ENCODE data around the gene ZPBP.
A peak's percentile ranks its signal among the peaks of the same experiment; 100 is the strongest.

The ZPBP gene

GRCh38 chr7:50037086-50037485 is 56.0 kb downstream of the ZPBP start:
- DNase-seq: no peak

GRCh38 chr7:50022991-50023390 is 70.1 kb downstream of the ZPBP start:
- DNase-seq: no peak

GRCh38 chr7:50022451-50022850 is 70.6 kb downstream of the ZPBP start:
- DNase-seq: no peak

- DNase-seq: no peak
Measured at GRCh38 chr7:49995681-49996080, 97.4 kb downstream of the ZPBP start.

- no peak for DNase-seq
Measured at GRCh38 chr7:49986191-49986590, 106.9 kb downstream of the ZPBP start.

- peak; percentile 72 for DNase-seq
Measured at GRCh38 chr7:49980465-49980864, 112.6 kb downstream of the ZPBP start.

DNA sequence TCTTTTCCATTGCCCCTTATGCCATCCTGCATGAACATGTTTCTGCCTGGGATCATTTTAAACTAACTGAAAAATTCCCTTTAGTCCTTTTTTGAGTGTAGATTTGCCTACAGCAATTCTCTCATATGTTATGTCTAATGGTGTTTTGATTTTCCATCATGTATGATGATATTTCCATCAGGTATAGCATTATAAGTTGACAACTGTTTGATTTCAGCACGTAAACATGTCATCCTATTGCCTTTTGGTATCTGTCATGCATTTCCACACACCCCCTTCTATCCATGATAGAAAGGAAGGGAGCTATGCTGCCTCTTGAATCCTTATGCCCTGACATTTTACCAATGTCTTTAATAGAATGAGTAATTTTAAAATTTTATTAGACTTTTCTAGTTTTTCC is 116.8 kb downstream of the ZPBP start:
- DNase-seq: no peak

DNA sequence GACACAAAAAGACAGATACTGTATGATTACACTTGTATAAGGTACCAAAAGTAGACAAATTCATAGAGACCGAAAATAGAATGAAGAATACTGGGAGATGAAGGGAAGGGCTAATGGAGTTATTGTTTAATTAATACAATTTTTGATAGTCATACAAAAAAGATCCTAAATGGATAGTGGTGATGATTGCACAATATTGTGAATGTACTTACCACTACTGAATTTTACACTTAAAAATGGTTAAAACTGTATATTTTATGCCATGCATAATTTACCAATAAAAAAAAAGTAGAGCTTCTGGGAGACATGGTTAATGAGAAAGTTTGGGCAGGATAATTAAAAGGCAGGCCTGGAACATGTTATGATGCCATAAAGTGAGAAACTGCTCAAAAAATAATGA is 119.0 kb downstream of the ZPBP start:
- no peak for DNase-seq

GRCh38 chr7:49937608-49938007 is 155.4 kb downstream of the ZPBP start:
- no peak for DNase-seq

DNA sequence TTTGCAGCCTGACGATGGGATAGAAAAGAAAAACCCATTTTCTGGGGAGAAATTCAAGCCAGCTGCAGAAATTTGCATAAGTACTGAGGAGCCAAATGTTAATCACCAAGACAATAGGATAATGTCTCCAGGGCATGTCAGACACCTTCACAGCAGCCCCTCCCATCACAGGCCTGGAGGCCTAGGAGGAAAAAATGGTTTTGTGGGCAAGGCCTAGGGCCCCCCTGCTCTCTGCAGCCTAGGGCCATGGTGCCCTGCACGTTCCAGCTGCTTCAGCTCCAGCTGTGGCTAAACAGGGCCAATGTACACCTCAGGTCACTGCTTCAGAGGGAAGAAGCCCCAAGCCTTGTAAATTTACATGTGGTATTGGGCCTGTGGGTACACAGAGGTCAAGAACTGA is 161.4 kb downstream of the ZPBP start:
- DNase-seq: no peak

- DNase-seq: no peak
Measured at GRCh38 chr7:49928787-49929186, 164.3 kb downstream of the ZPBP start.

- DNase-seq: no peak
Measured at GRCh38 chr7:49927631-49928030, 165.4 kb downstream of the ZPBP start.

GRCh38 chr7:49926720-49927119 is 166.3 kb downstream of the ZPBP start:
- DNase-seq: no peak

- DNase-seq: no peak
Measured at GRCh38 chr7:49911909-49912308, 181.1 kb downstream of the ZPBP start.

GRCh38 chr7:49894543-49894942 is 198.5 kb downstream of the ZPBP start:
- no peak for DNase-seq

DNA sequence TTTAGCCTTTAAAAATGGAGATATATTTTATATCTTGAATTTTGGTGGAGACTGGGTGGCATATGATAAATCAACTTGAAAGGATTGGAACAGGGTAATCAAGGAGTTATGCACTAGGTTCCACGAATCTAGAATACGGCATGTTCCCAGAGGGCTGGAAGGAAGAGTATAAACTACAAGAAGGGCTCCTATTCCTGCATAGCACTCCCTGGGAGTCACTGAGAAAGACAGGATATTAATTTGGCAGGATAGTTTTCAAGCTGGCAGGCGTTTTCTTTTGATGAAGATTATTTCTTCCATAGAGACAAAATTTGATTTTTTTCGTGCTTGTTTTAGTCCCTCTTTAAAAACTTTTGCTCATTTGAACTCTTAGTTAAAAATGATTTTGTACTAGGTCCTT is 199.9 kb downstream of the ZPBP start:
- DNase-seq: no peak

DNA sequence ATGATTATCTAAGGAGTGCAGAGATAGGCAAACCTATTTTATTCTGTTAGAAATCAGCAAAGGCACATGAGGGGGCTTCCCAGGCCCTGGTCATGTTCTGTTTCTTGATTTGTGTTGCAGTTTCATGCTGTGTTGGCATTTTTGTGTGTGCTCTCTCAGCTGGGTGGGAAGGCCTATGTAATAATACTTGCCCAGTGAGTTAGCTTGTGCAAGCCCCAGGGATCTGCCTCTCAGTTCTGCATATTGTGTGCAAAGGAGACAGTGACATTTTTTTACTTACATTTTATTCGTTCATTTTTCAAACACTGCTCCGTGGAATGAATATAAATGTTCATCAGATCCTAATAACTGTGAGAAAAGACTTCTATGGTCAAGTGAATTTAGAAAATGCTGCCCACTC is 200.6 kb downstream of the ZPBP start:
- DNase-seq: no peak

Measured in DMS53 (cell line).